Airway epithelial cell (primary cell): Measurements from ENCODE around the gene MYRF. TPM values are rescaled to one million over a fixed set of nuclear protein-coding genes. Genes with fewer than 3 reads are reported as not detected.

Experiments used
- total RNA-seq: library from RNA; depleted of rRNA; stranded (reverse); fragments of >200 nt; gene quantifications from 2 replicates; pipeline ENCODE4 v1.2.3, GENCODE V29; 2015

MYRF gene
- total RNA-seq = 0.28 and 1.6 TPM in 2 replicates

DNA sequence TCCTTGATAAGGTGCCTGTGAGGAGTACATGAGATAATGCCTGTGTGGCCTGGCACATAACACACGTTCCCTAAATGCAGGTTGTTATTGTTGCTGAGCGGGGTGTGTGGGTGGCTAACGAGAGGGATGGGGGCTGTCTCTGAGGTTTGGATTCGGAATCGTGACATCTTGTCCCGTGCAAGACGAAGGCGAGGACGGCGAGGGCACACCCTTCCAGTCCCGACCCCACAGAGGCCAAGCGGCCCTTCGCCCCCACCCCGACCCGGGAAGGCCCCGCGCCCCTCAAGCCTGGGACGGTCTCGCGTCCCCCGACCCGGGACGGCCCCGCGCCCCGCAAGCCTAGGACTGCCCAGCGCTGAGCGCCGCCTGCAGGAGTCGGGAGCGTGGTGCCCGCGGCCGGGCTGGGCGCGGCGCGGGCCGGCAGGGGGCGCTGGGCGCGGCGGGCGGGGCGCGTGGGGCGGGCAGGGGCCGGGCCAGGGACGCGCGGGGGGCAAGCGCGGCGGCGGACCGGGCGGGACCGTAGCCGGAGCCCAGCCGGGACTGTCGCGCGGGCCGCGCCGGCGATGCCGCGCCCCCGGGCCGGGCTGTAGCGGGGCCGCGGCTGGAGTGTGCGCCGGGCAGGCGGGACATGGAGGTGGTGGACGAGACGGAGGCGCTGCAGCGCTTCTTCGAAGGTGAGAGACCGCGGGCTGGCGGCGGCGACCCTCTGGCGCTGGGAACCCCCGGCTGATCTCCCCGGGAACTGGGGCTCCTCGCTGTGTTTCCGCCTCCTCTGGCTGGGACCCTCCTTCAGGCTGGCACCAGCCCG, at the start of gene MYRF:
MYRF (plus strand) TSS at position 520 of the 808 bp plus-strand sequence; CDS start at position 629, 109 bp downstream.

DNA sequence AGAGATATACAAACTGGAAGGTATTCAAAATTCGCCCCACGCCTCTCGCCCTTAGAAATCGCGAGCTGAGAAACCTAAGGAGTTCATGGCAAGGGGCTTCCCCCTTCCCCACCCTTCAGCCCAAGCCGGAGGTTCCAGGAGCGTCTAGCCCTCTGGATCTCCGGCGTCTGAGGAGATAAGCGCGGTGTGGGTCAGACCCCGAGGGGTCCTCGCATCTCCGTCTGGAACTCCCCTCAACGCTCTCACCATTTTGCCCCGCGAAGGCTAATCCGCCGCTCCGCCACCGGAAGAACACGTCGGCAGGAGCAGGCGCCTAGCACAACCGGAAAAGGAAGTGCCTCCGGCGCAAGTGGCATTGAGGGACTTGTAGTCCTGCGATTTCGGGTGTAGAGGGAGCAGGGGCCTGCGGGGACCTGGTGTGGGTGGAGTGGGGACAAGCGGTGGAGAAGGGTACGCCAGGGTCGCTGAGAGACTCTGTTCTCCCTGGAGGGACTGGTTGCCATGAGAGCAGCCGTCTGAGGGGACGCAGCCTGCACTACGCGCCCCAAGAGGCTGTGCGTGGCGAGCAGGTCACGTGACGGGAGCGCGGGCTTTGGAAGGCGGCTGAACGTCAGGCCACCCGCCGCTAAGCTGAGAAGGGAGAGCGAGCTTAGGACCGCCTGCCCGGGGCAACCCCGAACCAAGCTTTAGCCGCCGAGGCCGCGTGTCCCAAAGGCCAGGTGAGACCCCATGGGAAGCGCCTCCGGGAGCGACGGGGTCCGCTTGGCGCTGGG, 40.1 kb downstream of the MYRF start, which contains the start of the genes FEN1 and TMEM258:
FEN1 (plus strand) TSS at position 602 of the 773 bp plus-strand sequence. CDS start 2,451 bp downstream, outside the sequence.
TMEM258 (minus strand) TSS at position 290 of the 773 bp plus-strand sequence; CDS start at position 249, 41 bp downstream.

DNA sequence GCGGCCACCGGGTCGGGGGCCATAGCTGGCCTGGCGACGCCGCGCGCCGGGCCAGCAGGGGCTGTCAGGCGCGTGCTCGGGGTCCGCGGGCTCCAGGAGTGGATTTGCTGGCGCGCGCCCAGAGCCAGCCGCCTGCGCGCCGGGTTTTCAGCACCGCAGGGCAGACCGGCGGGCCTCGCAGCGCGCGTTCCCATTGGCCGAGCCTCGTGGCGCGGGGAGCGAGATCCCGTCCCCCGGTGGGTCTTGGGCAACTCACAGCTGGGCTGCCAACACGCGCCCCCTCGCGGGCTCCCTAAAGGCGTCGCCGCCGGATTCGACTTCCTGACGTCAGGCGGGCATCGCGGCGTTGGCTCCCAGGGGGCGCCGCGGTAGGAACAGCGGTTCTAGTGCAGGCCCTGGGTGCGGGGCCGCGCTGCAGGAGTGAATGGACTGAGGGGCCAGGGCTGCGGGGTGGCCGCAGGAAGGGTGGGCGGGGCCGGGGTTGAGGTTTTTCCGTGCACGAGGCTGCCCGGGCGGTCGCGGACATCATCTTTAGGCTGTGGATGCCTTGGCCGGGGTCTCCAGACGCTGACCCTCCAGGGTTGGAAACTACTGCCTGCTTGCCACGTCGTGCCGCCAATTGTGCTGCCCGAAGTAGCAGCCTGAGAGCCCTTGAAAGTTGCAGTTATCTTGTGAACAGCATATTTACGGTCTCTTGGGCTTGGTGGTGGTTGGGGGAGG, 64.5 kb downstream of the MYRF start, which contains the start of gene FADS1:
FADS1 (minus strand) TSS at position 268 of the 720 bp plus-strand sequence; CDS start at position 194, 74 bp downstream.

DNA sequence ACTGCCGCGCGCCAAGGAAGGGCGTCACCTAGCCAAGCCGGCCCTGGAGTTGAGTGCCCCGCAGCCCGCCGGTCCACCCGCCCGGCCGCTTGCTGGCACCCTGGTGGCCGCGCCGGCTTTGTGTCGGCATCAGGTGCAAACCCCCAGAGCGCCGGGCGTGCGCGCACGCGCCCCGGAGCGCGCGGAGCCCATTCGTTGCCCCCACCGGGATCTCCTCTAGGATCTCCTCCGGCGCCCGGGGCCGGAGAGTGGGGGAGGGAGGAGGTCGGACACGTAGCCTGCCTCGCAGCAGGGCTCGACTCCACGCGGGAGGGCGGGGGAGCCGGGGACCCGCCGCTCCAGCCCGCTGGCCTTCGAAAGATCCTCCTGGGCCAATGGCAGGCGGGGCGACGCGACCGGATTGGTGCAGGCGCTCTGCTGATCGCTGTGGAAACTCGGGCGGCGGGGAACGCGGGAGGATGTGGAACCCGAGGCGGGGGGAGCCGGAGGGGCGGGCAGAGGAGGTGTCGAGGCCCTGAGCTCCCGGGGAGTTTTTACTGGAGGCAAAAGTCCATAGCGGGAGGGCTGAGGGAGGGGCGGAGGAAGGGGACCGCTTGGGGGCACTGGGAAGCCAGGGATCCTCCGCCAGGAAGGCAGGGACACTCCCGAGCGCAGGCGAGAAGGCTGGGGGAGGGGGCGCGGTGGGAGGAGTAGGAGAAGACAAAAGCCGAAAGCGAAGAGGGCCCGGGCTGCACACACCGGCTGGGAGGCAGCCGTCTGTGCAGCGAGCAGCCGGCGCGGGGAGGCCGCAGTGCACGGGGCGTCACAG, 75.3 kb downstream of the MYRF start, which contains the start of gene FADS2:
FADS2 (plus strand) TSS at position 730 of the 808 bp plus-strand sequence. CDS start 91 bp downstream, outside the sequence.

Other genes starting within 250 kb of the MYRF start
- gene LRRC10B, start 243.9 kb upstream of the MYRF start, total RNA-seq = 0.14 TPM in 1 of 2 replicates, not detected in the other
- 2.2 and 5.8 TPM in 2 replicates for gene SYT7, start 171.6 kb upstream of the MYRF start, total RNA-seq
- gene DAGLA, start 72.2 kb upstream of the MYRF start, total RNA-seq = 0.09 and 0.56 TPM in 2 replicates
- 48.7 and 75.7 TPM in 2 replicates for gene TMEM258, start 40.0 kb downstream of the MYRF start, total RNA-seq
- 42.1 and 47.0 TPM in 2 replicates for gene FEN1, start 40.3 kb downstream of the MYRF start, total RNA-seq
- gene FADS1, start 64.4 kb downstream of the MYRF start, total RNA-seq = 49.8 and 61.8 TPM in 2 replicates
- 226 and 340 TPM in 2 replicates for gene FADS2, start 75.7 kb downstream of the MYRF start, total RNA-seq
- gene FADS3, start 138.9 kb downstream of the MYRF start, total RNA-seq = 16.9 and 18.3 TPM in 2 replicates
- gene RAB3IL1, start 164.9 kb downstream of the MYRF start, total RNA-seq = not detected in 2 replicates
- 0.23 TPM in 1 of 2 replicates, not detected in the other for gene BEST1, start 197.7 kb downstream of the MYRF start, total RNA-seq
- gene FTH1, start 215.0 kb downstream of the MYRF start, total RNA-seq = 457 and 509 TPM in 2 replicates